HG03196 (cell line): ENCODE results near the gene AMBP.
"Not testable (repeated sequence)": the region's sequence is repeated elsewhere in the genome, so short reads cannot be mapped to it uniquely, and the experiment has no call there.

Experiments used
- ATAC-seq: cut with Tn5 transposase; IDR thresholded peaks from one replicate; pipeline ENCODE4 v1.9.1; 2021; ENCODE audit not compliant: unreplicated experiment

The AMBP gene

DNA sequence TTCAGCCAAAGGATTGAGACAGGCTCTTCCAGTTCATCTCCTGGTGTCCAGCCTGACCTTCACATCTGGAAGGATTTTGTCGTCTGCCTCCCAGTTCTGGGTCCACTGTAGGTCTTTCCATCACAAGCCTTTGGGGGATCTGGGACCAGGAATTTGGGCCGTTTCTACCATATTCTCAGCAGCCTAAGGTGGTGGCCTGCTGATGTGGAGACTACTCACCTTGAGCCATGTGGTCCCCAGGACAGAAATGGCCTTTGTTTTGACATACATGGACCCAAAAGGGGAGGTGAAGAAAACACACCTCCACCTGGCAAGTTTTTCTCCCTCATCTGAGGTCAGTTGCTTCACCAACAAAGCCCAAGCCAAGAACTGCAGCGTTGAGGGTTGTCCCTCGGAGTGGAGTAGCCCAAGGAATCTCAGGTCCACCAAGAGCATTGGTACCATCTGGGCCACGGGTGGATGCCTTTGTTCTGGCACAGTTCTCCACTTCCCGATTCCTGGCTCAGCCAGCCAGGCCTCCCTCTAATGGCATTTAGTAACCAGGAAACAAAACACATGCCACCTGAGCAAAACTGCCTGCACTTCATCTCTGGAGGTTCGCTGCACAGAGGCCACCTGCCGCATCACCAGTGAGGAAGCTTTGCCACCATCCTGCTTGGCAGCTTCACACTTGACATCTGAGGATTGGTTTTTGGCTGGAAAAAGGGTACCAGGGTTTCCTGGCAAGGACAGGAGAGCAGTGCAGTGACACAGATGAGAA lies 24.7 kb downstream of the AMBP start:
- ATAC-seq, result no peak

DNA sequence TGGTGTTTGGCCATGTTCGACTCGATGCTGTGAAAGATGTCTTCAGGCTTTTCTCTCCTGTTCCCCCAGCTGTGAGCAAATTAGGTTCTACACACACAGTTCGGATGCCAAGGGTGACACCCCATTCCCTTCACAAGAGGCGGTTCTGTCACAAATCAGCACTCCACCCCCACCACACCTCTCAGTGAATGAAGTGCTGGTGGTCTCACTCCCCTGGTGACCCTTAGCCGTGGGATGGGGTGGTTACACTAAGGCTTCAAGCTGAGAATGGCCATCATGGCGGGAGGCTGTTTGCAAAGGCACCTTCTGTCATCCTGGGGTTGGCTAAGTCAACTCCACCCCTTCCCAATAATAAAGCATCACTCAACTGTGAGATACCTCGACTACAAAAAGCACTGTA lies 26.4 kb downstream of the AMBP start:
- no peak for ATAC-seq

DNA sequence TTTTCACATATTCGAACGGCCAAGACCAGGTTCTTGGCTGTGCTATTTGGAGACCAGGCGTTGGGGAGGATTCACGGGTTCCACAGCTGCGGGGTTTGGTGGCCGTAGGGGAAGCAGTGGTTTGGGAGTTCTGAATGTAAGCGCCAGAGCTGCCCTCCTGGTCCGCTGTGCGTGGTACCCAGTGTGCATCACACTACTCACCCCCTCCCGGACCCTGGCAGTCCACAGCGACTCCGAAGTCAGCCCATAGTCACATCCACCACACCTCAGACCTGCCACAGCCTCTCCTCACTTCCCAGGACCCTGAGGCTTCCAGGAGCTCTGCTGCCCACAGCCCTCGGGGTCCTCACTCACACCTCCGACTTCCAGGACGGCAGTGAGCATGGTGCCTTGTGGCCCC lies 26.8 kb downstream of the AMBP start:
- no peak for ATAC-seq

DNA sequence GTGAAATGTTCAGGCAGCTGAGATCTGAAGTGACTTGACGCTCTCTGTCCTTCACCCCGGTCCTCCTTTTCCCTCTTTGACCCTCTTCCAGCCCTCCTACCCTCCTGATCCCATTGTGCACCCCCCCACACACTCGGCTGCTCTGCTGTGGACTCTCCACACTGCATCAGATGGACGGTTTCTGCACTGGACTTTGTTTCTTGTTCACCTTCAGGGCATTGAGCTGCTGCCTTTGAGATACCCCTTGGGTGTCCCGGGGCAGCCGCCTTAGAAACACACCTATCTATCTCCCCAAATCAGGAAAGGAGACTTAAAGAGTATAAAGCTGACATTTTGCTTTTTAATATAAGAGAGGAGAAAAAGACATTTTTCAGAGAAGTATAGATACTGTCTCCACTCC lies 27.5 kb downstream of the AMBP start:
- ATAC-seq, result no peak

DNA sequence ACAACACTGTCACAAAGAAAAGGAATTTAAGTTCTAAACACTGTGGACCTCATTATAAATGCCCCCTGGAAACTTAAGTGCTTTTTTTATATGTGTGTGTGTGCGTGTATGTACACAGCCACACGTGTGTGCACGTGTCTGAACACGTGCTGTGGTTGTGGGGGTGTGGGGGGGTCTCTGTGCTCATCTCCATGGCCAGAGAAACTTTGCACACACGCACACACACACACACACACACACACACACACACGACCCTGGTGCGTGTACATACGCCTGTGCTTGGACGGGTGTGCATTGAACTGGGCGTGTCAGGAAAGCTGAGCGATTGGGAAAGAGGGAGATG lies 27.9 kb downstream of the AMBP start:
- no peak for ATAC-seq

DNA sequence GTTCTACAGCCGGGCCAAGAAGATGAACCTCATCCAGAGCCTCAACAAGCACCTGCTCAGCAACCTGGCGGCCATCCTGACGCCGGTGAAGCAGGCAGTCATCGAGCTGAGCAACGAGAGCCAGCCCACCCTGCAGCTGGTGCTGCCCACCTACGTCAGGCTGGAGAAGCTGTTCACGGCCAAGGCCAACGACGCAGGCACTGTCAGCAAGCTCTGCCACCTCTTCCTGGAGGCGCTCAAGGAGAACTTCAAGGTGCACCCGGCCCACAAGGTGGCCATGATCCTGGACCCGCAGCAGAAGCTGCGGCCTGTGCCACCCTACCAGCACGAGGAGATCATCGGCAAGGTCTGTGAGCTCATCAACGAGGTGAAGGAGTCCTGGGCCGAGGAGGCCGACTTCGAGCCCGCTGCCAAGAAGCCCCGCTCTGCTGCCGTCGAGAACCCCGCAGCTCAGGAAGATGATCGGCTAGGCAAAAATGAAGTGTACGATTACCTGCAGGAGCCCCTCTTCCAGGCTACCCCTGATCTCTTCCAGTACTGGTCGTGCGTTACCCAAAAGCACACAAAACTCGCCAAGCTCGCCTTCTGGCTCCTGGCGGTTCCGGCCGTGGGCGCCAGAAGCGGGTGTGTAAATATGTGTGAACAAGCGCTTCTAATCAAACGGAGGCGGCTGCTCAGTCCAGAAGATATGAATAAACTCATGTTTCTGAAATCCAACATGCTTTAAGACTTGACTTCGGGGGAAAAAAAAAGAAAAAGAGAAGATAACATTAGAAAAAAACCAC lies 28.5 kb downstream of the AMBP start:
- ATAC-seq, result no peak

DNA sequence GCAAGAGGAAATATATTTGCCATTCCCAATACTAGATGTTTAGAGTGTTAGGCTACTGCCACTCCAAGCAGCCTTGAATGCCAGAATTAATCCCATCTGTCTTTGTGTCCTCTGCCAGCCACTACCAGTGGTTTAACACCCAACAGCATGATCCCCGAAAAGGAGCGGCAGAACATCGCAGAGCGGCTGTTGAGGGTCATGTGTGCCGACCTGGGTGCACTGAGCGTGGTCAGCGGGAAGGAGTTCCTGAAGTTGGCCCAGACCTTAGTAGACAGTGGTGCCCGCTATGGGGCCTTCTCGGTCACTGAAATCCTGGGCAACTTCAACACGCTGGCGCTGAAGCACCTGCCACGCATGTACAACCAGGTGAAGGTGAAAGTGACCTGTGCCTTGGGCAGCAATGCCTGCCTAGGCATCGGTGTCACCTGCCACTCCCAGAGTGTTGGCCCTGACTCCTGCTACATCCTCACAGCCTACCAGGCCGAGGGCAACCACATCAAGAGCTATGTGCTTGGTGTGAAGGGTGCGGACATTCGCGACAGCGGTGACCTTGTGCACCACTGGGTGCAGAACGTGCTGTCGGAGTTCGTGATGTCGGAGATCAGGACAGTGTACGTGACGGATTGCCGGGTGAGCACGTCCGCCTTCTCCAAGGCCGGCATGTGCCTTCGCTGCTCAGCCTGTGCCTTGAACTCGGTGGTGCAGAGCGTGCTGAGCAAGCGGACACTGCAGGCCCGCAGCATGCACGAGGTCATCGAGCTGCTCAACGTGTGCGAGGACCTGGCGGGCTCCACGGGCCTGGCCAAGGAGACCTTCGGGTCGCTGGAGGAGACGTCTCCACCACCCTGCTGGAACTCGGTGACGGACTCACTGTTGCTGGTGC lies 29.3 kb downstream of the AMBP start:
- ATAC-seq, result no peak

DNA sequence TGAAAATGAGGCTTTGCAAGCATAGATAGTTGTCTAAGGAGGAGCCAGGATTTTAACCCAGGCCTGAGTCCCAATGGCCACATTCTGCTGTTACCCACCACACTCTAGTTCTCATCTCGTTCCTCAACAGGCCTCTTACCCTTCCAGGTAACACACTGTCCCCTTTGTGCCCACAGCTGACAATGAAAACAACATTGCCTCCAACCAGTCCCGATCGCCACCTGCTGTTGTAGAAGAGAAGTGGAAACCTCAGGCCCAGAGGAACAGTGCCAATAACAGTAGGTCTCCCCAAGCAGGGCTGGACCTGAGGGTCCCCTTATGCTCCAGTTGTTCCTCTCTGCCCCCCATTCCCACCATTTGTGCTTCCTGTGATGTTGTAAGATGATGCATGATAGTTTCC lies 30.4 kb downstream of the AMBP start:
- no peak for ATAC-seq

DNA sequence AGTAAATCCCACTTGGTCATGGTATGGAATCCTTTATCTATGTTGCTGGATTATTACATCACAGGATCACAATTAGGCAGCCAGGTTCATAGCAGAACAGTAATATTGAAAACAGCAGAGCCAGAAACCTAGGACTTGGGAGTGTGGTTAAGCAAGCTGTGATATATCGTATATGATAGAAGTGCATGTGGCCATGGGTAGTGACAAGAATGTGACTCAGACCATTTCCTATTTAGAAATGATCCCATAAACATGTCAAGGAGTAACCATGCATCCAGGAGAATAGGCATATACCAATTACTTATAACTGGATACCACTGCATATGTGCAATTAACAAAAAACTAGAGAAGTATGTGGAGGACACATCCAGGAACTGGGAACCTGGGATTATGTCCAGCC lies 31.2 kb downstream of the AMBP start:
- no peak for ATAC-seq

DNA sequence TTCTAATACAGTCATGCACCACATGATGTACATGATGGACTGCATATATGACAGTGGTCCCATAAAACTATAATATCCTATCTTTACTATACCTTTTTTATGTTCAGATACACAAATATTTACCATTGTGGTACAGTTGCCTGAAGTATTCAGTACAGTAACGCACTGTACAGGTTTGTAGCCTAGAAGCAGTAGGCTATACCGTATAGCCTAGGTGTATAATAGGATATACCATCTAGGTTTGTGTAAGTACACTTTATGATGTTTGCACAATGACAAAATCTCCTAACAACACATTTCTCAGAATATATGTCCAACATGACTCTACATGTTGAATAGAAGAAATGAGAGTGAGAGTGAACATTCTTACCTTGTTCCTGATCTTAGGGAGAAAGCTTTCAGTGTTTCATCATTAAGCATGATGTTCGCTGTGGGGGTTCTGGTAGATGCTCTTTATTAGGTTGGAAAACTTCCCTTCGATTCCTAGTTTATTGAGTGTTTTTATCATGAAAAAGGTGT lies 31.8 kb downstream of the AMBP start:
- ATAC-seq, result no peak

DNA sequence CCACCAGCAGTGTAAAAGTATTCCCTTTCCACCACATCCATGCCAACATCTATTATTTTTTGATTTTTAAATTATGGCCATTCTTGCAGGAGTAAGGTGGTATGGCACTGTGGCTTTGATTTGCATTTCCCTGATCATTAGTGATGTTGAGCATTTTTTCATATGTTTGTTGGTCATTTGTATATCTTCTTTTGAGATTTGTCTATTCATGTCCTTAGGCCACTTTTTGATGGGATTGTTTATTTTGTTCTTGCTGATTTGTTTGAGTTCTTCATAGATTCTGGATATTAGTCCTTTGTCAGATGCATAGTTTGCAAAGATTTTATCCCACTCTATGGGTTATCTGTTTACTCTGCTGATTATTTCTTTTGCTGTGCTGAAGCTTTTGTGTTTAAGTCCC lies 34.4 kb downstream of the AMBP start:
- ATAC-seq, result not testable (repeated sequence)

DNA sequence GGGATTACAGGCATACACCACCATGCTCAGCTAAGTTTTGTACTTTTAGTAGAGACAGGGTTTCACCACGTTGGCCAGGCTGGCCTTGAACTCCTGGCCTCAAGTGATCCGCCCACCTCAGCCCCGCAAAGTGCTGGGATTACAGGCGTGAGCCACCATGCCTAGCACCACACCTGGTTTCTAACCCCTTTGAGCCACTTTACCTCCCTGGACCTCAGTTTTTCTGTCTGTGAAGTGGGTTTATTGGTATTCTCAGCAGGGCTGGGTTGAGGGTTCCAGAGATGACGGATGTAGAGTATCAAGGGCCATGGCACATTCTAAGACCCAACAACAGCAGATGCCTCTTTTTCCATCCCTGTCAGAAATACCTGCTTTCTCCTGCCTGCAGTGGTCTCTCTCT lies 38.6 kb downstream of the AMBP start:
- no peak for ATAC-seq

DNA sequence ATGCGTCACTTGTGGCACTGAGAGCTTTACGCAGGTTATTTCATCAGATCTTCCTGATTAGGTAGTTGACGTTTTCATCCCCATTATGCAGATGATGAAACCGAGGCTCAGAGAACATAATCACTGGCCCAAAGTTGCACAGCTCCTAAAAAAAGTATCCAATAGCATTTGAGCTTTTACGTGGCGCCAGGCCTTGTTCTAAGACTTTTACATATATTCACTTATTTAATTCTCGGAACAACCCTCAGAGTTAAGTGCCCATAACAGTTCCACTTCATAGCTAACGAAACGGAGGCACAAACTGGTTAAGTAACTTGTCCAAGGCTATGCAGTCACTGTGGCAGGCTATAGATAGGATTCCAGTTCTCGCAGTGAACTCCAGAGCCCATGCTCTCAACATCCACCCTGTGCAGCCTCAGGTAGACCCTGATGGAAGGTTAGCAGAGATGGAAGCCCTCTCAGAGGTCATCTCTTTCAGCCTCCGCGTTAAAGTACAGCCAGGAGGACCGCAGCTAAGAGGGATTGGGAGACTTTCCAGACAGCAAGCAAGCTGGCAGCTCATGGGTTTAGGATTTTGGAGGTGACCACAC lies 39.3 kb downstream of the AMBP start:
- no peak for ATAC-seq

DNA sequence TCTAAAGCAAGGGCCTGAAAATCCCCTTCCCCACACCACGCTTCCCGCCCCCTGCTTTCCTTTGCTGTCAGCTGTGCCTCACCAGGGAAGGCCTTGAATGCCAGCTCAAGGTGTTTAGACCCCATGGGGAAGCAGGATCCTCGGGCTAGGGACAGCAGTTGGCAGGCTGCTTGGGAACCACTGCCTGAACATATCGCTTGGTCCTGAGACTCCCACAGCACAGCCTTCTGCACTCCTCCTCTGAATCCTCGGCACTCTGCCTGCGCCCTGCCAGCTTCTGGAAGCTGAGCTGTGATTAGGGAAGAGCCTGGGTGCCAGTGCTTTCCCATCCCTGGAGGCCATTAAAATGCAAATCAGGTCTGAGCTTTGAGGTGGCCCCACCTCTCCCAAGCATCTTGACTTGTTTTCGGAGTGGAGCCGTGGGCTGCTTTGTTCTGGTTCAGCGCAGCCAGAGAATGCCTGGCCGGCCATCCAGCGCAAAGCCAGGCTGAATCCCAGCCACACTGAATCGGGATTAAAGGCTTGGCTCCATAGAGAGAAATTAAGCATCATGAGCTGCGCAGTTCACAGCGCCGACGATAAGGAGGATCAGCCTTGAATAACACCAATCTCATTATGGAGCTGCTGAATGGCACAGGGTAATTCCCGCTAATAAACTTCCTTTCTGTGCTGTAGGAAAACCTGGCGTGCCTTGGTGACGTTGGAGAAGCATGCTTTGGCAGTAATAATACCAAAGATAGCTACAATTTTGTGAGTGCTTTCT lies 40.0 kb downstream of the AMBP start:
- no peak for ATAC-seq

DNA sequence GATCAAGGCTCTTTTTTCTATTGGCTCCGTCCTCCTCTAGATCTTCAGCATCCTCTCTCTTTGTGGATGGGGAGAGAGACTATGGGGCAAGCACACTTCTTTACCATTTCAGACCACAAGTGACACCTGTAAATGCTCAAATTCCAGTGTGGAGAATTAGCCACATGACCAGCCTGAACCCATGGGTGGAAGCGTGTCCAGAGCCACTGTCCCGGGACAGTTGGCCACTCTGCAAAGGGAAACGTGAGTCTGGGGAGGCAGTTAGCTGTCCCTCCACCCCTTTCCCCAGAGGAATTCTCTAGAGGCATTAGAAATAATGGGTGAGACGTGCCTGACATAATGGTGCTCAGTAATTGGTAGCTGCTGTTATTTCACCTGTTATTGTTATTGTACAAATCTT lies 40.9 kb downstream of the AMBP start:
- ATAC-seq, result no peak

DNA sequence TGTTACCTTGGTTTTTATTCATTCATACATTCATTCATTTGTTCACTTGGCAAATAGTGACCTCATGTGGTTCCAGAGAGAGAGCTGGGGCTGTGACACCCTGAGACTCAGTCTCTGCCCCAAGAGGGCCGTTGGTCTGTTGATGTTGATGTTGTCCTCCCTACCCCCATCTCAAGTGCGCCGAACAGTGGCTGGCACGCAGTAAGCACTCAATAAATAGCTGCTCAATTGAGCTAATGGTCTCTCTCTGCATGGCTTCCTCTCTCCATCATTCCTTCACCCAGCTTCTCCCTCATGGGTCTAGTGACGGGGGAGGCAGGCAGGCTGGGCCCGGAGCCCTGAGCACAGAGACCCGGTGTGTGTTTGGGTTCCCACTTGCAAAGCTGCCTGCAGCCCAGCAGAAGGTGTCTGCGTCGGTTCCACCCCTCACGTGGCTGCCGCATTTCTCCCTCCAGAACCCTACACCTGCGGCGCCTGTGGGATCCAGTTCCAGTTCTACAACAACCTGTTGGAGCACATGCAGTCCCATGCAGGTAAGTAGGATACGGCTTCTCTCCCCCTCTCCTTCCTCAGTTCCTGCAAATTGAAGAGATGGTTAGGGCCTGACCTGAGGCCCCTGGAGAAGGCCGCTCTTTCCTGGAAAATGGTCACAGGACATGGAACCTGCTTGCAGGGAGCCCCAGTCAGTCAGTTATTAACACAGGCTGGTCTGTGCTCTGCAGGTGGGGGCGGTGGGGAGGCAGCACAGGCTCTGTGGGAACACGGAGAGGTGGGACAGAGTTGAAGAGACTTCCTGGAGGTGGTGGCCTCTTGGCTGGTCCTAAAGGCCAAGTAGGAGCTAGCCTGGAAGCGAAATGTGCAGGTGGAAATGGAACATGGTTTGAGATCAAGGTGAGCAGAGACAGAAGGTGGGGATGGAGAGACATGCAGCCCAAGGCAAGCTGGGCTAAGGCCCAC lies 42.0 kb downstream of the AMBP start:
- ATAC-seq, result no peak

DNA sequence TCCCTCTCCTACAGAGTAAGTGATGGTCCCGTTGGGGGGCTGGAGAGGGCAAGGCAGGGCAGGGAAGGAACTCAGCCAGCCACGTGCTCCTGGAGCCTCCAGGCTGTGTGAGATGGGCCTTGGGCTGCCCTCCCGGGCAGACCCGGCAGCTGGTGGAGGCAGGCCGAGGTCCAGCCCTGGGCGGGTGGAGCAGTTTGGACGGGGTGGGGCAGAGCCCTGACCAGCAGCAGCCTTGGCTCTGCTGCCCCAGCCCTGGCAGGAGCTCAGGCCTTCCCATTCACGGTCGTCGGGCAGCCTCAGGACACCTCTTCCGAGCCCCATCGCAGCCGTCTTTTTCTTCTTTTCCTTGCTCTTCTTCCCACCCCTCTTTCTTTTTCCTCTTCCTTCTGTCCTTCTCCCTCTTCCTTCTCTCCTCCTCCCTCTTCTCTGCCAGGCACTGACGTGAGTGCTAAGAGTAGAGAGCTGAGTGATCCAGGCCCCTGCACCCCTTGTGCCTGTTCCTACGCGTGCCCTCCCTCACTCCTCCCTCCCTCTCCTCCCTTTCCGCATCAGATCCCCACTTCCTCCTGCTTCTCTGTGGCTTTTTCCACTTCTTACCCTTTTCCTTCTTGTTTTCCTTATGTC lies 42.8 kb downstream of the AMBP start:
- ATAC-seq, result no peak

DNA sequence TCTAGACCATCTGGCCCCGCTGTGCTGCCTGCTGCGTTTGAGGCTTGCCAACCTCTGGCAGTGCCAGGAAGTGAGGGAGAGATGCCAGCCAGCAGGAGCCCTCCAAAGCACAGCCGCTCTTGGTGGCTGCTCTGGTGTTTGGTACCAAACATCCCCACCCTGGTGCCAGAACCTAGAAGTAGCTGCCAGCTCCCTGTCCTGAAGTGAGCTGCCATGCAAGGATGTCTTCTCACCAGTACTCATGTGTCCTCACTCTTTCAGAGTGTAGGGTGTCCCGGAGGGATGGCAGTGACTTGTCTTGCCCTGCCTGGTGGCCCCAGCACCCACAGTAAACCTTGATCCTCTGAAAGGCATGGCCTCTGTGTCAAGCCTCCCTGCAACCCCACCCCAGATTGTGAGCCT lies 43.4 kb downstream of the AMBP start:
- no peak for ATAC-seq

DNA sequence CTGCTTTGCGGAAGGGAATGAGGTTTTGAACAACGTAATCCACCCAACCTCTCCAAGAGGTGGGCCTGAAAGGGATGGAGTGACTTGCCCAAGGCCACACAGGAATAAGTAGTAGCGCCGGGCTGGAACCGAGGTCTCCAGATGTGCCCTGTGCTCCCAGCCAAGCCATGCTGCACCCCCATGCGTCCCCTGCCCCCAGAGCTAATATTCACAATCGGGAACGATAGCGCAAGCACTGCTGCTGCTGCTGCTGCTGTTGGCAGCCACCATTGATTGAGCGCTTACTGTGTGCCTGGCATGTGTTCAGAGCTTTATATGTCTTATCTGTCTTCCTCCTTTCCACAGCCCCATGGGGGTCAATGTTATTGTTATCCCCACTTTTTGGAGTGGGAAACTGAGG lies 43.9 kb downstream of the AMBP start:
- ATAC-seq, result no peak
